Trophoblast cell (in vitro differentiated cells and primary cell): ENCODE data around the gene DRAP1.
"Not testable (repeated sequence)": the region's sequence is repeated elsewhere in the genome, so short reads cannot be mapped to it uniquely, and the experiment has no call there.

Experiments
- DNase-seq, 2 donors: peaks; one replicate each; pipeline ENCODE4 v3.0.0-alpha.2; 2016
- H2AFZ ChIP-seq: 2 replicates; pipeline ENCODE4 v1.6.1; 2013; ENCODE audit warnings: low read length, moderate library complexity, mild to moderate bottlenecking; ENCODE audit not compliant: insufficient read depth, poor library complexity
- H2AK5ac ChIP-seq: 2 replicates; pipeline ENCODE4 v1.6.1; 2013; ENCODE audit warnings: mild to moderate bottlenecking, low read length
- H2BK120ac ChIP-seq: 2 replicates; pipeline ENCODE4 v1.6.1; 2013; ENCODE audit warnings: low read length, mild to moderate bottlenecking, moderate library complexity; ENCODE audit not compliant: insufficient read depth, poor library complexity
- H2BK12ac ChIP-seq: 2 replicates; pipeline ENCODE4 v1.6.1; 2013; ENCODE audit warnings: mild to moderate bottlenecking, low read length, moderate library complexity
- H2BK5ac ChIP-seq: 2 replicates; pipeline ENCODE4 v1.6.1; 2013; ENCODE audit warnings: low read length, low read depth, moderate library complexity, mild to moderate bottlenecking; ENCODE audit not compliant: poor library complexity
- H3K14ac ChIP-seq: 2 replicates; pipeline ENCODE4 v1.6.1; 2013; ENCODE audit warnings: mild to moderate bottlenecking, low read length
- H3K18ac ChIP-seq: 2 replicates; pipeline ENCODE4 v1.6.1; 2013; ENCODE audit warnings: mild to moderate bottlenecking, low read length
- H3K23ac ChIP-seq: 2 replicates; pipeline ENCODE4 v1.6.1; 2013; ENCODE audit warnings: low read length
- H3K27ac ChIP-seq: 2 replicates; pipeline ENCODE4 v1.5.1; 2013; ENCODE audit warnings: low read depth, mild to moderate bottlenecking, inconsistent platforms, low read length, moderate library complexity
- H3K27me3 ChIP-seq: 2 replicates; pipeline ENCODE4 v1.6.1; 2013; ENCODE audit warnings: inconsistent platforms, mild to moderate bottlenecking, low read length, moderate library complexity; ENCODE audit not compliant: insufficient read depth
- H3K36me3 ChIP-seq, 2 experiments: 1 replicate in 1 of 2; 2 replicates in 1 of 2; pipeline ENCODE4 v1.6.1; 2013; ENCODE audit warnings: low read length in 2 of 2, mild to moderate bottlenecking in 2 of 2, moderate library complexity in 1 of 2; ENCODE audit not compliant: insufficient read depth in 2 of 2, control insufficient read depth in 1 of 2
- H3K4ac ChIP-seq: 2 replicates; pipeline ENCODE4 v1.6.1; 2013; ENCODE audit warnings: low read depth, mild to moderate bottlenecking, low read length, moderate library complexity
- H3K4me1 ChIP-seq, 2 experiments: 1 replicate in 1 of 2; 2 replicates in 1 of 2; pipeline ENCODE4 v1.6.1; 2013; ENCODE audit warnings: low read length in 2 of 2, mild to moderate bottlenecking in 2 of 2, moderate library complexity in 1 of 2; ENCODE audit not compliant: insufficient read depth in 2 of 2, control insufficient read depth in 1 of 2
- H3K4me2 ChIP-seq: 2 replicates; pipeline ENCODE4 v1.6.1; 2013; ENCODE audit warnings: inconsistent platforms, mild to moderate bottlenecking, low read length, moderate library complexity
- H3K4me3 ChIP-seq: 2 replicates; pipeline ENCODE4 v1.5.1; 2013; ENCODE audit warnings: mild to moderate bottlenecking, low read depth, low read length, inconsistent platforms
- H3K79me1 ChIP-seq: one replicate; pipeline ENCODE4 v1.6.1; 2013; ENCODE audit warnings: low read length
- H3K79me2 ChIP-seq: 2 replicates; pipeline ENCODE4 v1.6.1; 2013; ENCODE audit warnings: low read length, mild to moderate bottlenecking; ENCODE audit not compliant: control insufficient read depth, insufficient read depth, poor library complexity
- H3K9ac ChIP-seq: 2 replicates; pipeline ENCODE4 v1.6.1; 2013; ENCODE audit warnings: mild to moderate bottlenecking, low read length
- H3K9me3 ChIP-seq: 2 replicates; pipeline ENCODE4 v1.6.1; 2013; ENCODE audit warnings: low read depth, mild to moderate bottlenecking, control low read depth, inconsistent platforms, low read length; ENCODE audit not compliant: insufficient read depth
- H4K12ac ChIP-seq: 2 replicates; pipeline ENCODE4 v1.6.1; 2013; ENCODE audit warnings: low read depth, mild to moderate bottlenecking, low read length, moderate library complexity
- H4K8ac ChIP-seq: 2 replicates; pipeline ENCODE4 v1.6.1; 2013; ENCODE audit warnings: low read depth, mild to moderate bottlenecking, low read length, moderate library complexity
- H4K91ac ChIP-seq: one replicate; pipeline ENCODE4 v1.6.1; 2013; ENCODE audit warnings: low read depth, mild to moderate bottlenecking, low read length, moderate library complexity
- WGBS: extraction: QIAGEN DNeasy Blood & Tissue Kit; methylation state at CpG from one replicate; pipeline ENCODE4 v1.1.7; 2013; ENCODE audit warnings: missing lambda C conversion rate; ENCODE audit not compliant: insufficient read length, insufficient coverage; ENCODE audit errors: extremely low coverage; 5-methylcytosine and 5-hydroxymethylcytosine counted together

Gene DRAP1

DNA sequence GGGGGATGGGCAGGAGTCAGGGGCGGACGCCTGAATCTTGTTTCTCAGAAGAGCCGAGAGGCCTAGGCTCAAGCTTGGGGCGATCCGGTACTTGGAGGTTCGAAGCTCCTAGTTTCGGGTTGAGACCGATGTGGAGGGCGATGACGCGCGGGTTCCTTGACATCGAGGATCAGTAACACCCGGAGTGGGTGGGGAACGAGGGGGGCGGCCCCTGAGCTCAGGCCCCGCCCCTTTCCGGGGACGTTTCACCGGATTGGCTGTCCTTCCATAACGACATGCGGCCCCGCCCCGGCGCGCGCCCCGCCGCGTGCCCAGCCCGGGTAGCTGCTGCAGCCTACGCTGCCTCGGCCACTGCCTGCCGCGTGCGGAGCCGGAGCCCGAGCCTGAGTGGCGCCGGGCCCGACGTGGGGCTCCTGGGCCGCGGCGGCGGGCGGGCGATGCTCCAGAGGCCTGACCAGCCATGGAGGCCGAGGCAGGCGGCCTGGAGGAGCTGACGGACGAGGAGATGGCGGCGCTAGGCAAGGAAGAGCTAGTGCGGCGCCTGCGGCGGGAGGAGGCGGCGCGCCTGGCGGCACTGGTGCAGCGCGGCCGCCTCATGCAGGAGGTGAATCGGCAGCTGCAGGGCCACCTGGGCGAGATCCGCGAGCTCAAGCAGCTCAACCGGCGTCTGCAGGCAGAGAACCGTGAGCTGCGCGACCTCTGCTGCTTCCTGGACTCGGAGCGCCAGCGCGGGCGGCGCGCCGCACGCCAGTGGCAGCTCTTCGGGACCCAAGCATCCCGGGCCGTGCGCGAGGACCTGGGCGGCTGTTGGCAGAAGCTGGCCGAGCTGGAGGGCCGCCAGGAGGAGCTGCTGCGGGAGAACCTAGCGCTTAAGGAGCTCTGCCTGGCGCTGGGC, 28.7 kb upstream of the DRAP1 start, which contains the start of gene CCDC85B:
CCDC85B (plus strand) TSS at position 350 of the 895 bp plus-strand sequence; CDS start at position 461, 111 bp downstream.
- Histone ChIP-seq H2BK5ac (peak within 1 kb of the TSS; percentile 61), H2BK12ac (peak within 1 kb of the TSS; percentile 25), H2BK120ac (peak within 1 kb of the TSS; percentile 59), H3K27me3 (no peaks in the 10 kb centered on the region), H3K79me2 (peaks cover 11% of the 10 kb centered on the region), H3K79me1 (peaks cover 24% of the 10 kb centered on the region), H3K23ac (no peak within 1 kb of the TSS), H3K9me3 (no peaks in the 10 kb centered on the region), H3K4me1 (peaks cover 13 to 26% of the 10 kb centered on the region in 2 experiments), H4K91ac (peak within 1 kb of the TSS; percentile 29), H3K18ac (peak within 1 kb of the TSS; percentile 91), H3K4me3 (peak within 1 kb of the TSS; percentile 69), H3K14ac (peak within 1 kb of the TSS; percentile 85), H3K36me3 (peaks cover 9 to 16% of the 10 kb centered on the region in 2 experiments), H4K8ac (peak within 1 kb of the TSS; percentile 69), H3K9ac (peak within 1 kb of the TSS; percentile 67), H3K4ac (peak within 1 kb of the TSS; percentile 57), H3K4me2 (peak within 1 kb of the TSS; percentile 96), H2AFZ (peak within 1 kb of the TSS; percentile 89), H4K12ac (peak within 1 kb of the TSS; percentile 70), H3K27ac (peak within 1 kb of the TSS; percentile 38), H2AK5ac (peak within 1 kb of the TSS; percentile 60)
- DNase-seq = peak; percentile 95 to 97
- no CpG with 5 or more reads among the region's 94 CpGs for WGBS

GRCh38 chr11:65891219-65892136, 27.7 kb upstream of the DRAP1 start:
- Histone ChIP-seq H3K9me3 (no peaks in the 10 kb centered on the region), H3K23ac (no peak overlapping the region), H2BK120ac (peak overlapping the region; percentile 59), H3K4me1 (peaks cover 13 to 26% of the 10 kb centered on the region in 2 experiments), H3K4ac (peak overlapping the region; percentile 57), H3K27ac (no peak overlapping the region), H3K4me2 (peak overlapping the region; percentile 96), H3K4me3 (peak overlapping the region; percentile 69), H4K8ac (peak overlapping the region; percentile 69), H2BK5ac (peak overlapping the region; percentile 24), H3K36me3 (peaks cover 4 to 14% of the 10 kb centered on the region in 2 experiments), H2BK12ac (no peak overlapping the region), H3K79me1 (peaks cover 24% of the 10 kb centered on the region), H3K9ac (peak overlapping the region; percentile 3), H3K14ac (peak overlapping the region; percentile 85), H3K79me2 (peaks cover 11% of the 10 kb centered on the region), H4K91ac (peak overlapping the region; percentile 29), H4K12ac (peak overlapping the region; percentile 68), H3K18ac (peak overlapping the region; percentile 91), H3K27me3 (no peaks in the 10 kb centered on the region), H2AK5ac (peak overlapping the region; percentile 60), H2AFZ (peak overlapping the region; percentile 89)
- DNase-seq = no peak
- no CpG with 5 or more reads among the region's 57 CpGs for WGBS

DNA sequence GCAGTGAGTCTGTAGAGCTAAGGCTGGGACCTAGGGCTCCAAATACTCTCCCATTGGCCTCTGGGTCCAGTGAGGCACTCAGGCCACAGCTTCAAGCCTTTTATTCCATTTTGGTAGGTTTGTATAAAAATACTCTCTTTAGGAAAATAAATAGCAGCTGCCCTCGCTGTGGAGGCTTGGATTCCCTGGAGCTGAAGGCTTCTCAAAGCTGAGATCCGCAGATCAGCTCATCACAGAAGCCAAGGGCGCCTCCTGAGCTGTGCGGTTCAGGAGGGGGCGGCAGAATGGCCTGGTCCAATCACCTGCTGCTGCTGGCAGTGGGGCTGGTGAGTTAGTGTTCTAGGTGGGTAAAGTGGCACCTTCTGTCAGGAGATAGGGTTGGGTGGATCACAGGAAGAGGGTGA, 27.1 kb upstream of the DRAP1 start:
- Histone ChIP-seq H3K79me2 (peaks cover 11% of the 10 kb centered on the region), H3K79me1 (peaks cover 24% of the 10 kb centered on the region), H3K4me2 (peak overlapping the region; percentile 96), H3K36me3 (peaks cover 0 to 14% of the 10 kb centered on the region in 2 experiments), H3K4me1 (peaks cover 13 to 26% of the 10 kb centered on the region in 2 experiments)
- H3K27me3 ChIP-seq, H2BK120ac ChIP-seq, H3K4ac ChIP-seq, H3K9me3 ChIP-seq, H2AFZ ChIP-seq, H2BK12ac ChIP-seq, H3K4me3 ChIP-seq, H3K23ac ChIP-seq, H3K14ac ChIP-seq, H3K18ac ChIP-seq, H4K91ac ChIP-seq, DNase-seq, H3K9ac ChIP-seq, H4K12ac ChIP-seq, H4K8ac ChIP-seq, H2BK5ac ChIP-seq, H3K27ac ChIP-seq, H2AK5ac ChIP-seq: not testable (repeated sequence)
- WGBS = no CpG with 5 or more reads among the region's 5 CpGs

DNA sequence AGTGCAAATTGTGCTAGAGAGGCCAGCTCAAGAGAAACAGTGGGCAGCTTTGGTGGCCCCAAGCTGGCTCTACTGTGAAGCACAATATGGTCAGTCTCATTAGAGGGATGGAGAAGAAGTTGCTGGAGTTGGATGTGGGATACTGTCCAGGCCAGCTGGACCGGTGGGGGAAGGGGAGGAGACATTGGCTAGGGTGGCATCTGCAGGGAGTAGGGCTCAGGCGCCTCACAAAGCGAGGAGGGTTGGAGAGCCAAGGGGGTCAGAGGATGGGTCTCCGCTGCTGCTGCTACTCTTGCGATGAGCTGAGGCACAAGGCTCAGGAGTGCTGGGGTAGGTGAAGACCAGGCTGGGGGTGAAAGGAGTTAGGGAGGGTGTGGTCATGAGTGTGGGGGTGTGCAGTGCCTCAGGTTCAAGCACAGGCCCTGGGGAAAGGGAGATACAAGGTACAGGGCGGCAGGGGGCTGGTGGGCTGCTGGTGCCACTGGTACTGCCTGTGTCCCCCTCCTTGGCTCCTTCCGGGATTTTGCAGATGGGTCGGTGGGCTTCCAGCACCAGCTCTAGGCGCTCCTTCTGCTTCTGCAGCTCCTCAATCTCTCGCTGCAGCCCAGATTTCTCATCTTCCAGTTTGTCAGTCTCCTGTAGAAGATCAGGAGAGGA, 26.4 kb upstream of the DRAP1 start:
- WGBS = no CpG with 5 or more reads among the region's 10 CpGs
- H3K9ac ChIP-seq = no peak overlapping the region
- DNase-seq = no peak
- H3K79me2 ChIP-seq = peaks cover 11% of the 10 kb centered on the region
- peaks cover 23% of the 10 kb centered on the region for H3K79me1 ChIP-seq
- no peak overlapping the region for H3K4ac ChIP-seq
- H2BK12ac ChIP-seq = no peak overlapping the region
- H3K4me2 ChIP-seq = no peak overlapping the region
- peaks cover 0 to 10% of the 10 kb centered on the region in 2 experiments for H3K36me3 ChIP-seq
- no peak overlapping the region for H4K91ac ChIP-seq
- no peak overlapping the region for H3K27ac ChIP-seq
- peaks cover 7 to 21% of the 10 kb centered on the region in 2 experiments for H3K4me1 ChIP-seq
- H2AFZ ChIP-seq = no peak overlapping the region
- no peaks in the 10 kb centered on the region for H3K27me3 ChIP-seq
- H3K9me3 ChIP-seq = no peaks in the 10 kb centered on the region
- no peak overlapping the region for H3K18ac ChIP-seq
- no peak overlapping the region for H2BK120ac ChIP-seq
- no peak overlapping the region for H4K12ac ChIP-seq
- no peak overlapping the region for H2AK5ac ChIP-seq
- no peak overlapping the region for H2BK5ac ChIP-seq
- H3K4me3 ChIP-seq = no peak overlapping the region
- H4K8ac ChIP-seq = no peak overlapping the region
- H3K14ac ChIP-seq = no peak overlapping the region
- H3K23ac ChIP-seq = no peak overlapping the region
